GM04503 (cell line): Measurements from ENCODE around the gene TCF7L2.
A peak's percentile ranks its signal among the peaks of the same experiment; 100 is the strongest.
"Not testable (repeated sequence)": the region's sequence is repeated elsewhere in the genome, so short reads cannot be mapped to it uniquely, and the experiment has no call there.

ENCODE experiments used
- DNase-seq: peaks from one replicate; pipeline ENCODE4 v3.0.0-alpha.2; 2012; ENCODE audit warnings: low read depth

TCF7L2 gene

GRCh38 chr10:113095419-113096127 lies 145.5 kb downstream of the TCF7L2 start:
- no peak for DNase-seq

- no peak for DNase-seq
Measured at GRCh38 chr10:113096128-113096996, 146.3 kb downstream of the TCF7L2 start.

DNA sequence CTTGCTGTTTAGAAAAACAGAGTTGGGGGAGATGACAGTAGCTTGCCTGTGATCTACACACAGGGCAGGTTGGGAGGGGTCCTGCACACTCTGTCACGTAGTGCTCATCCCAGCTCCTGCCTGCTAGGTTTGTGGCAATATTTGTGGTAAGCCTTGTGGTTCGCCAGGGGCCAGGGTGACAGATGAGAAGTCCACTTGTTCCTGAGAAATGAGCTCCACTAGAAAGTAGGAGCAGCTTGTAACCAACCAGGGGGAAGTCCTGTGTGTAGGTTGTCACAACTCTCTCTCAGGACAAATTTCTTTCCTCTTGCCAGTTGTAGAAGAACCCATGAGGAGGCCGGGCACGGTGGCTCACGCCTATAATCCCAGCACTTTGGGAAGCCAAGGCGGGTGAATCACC lies 147.0 kb downstream of the TCF7L2 start:
- no peak for DNase-seq

DNA sequence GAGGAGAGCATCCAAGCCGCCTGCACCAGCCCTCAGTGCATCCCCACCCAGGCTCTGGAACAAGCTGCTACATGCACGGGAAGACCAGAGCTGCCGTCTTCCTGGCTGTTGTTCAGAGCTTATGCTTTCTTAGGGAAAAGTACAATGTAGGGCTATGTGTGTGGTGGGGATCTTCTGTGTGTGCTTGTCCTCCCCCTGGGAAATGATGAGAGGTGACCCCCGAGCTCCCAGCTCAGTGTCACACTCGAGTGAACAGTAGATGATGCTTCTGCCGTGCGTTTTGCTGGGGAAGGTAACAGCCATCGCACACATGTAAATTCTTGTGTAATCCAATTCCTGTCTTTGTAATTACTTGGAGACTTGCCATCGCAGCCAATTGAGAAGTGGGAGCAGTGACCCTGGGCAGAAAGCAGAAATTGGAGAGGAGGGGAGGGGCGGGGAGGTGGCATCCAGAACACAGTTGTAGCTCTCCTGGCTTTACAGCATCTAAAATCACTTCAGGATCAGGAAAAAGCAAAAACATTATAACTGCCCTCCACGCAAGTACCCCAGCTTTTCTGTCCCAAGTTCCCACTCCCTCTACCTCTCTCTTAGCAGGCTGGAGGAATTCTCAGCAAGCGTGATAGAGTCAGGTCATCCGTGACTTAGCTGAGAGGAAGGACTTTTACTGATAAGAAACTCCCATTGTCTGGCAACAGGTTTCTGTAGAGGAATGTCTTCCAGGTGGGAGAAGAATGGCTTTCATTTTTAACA lies 149.6 kb downstream of the TCF7L2 start:
- no peak for DNase-seq

- no peak for DNase-seq
Measured at GRCh38 chr10:113100281-113100680, 150.2 kb downstream of the TCF7L2 start.

GRCh38 chr10:113103131-113103840 lies 153.2 kb downstream of the TCF7L2 start:
- peak; percentile 77 for DNase-seq

DNA sequence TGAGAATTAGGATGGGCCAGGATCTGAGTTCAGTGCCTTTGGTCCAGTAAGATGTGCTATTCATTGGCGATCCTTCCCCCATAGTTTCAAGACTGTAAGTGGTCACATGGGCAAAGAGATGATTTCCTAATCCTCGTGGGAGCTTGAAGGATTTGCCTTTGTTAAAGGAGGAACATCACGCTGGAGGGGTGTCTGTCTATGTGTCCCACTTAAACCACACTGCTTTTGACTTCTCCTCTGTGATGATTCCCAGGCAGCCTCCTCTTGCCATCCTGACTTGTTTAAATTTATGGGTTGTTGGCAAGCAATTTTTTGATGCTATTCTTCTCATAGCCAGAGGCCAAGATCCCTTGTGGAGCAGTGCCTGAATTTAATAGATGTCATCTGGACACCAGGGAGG lies 154.0 kb downstream of the TCF7L2 start:
- peak; percentile 63 for DNase-seq

- no peak for DNase-seq
Measured at GRCh38 chr10:113108194-113108835, 158.3 kb downstream of the TCF7L2 start.

GRCh38 chr10:113108948-113109347 lies 158.9 kb downstream of the TCF7L2 start:
- no peak for DNase-seq

- not testable (repeated sequence) for DNase-seq
Measured at GRCh38 chr10:113109482-113109881, 159.4 kb downstream of the TCF7L2 start.

DNA sequence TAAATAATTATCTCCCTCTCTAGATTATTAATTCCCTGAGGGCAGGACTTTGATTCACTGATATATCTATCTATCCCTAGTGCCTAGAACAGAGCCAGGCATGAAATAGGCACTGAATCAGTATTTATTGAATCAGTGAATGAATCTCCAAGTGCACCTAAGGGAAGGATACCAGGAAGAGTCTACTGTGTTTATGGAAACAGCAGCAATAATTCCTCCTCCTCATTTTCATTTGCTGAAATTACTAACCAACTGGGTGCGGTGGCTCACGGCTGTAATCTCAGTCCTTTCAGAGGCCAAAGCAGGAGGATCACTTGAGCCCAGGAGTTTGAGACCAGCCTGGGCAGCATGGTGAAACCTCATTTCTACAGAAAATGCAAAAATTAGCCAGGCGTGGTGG lies 161.2 kb downstream of the TCF7L2 start:
- DNase-seq = no peak

DNA sequence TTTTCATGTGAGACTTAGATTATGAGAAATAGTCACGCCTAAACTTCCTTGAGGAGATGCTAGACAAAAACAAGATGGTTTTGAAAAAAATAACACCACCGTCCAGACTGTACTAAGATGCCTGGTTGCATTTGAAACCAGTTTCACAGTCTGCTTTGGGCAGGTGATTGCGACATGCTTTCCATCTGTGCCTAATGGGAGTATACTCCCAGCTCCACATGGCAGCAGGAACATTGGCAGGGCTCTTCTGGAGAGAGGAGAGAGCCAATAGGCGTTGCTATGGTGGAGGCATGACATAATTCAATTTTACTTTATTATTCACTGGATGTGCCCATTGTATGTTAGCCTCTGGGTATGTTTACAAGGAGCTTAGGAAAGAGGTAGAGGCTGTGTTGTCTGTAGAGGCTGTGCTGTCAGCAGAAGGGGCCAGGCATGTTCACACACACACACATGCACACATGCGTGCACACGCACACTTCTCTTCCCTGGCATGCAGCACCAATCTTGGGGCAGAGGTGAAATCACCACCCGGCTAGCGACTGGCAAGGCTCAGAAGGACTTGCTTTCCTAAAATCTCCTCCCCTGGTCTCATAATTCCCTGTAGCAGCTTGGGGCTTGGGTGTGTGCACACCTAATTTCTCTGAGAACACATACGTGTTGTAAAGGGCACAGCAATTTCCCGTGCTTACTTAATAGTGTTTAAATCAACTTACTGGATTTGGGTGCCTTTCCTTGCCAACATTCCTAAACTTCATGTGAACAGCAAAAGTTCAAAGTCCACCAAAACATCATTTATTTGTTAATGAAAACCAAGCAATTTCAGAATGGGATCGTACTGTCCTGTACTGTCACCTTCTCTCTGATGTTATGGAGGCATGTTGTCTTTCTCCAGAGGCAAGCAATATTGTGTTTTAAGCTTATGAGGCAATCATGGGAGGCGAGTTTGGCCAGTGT lies 162.1 kb downstream of the TCF7L2 start:
- DNase-seq = peak; percentile 56

GRCh38 chr10:113113241-113113640 lies 163.2 kb downstream of the TCF7L2 start:
- no peak for DNase-seq

DNA sequence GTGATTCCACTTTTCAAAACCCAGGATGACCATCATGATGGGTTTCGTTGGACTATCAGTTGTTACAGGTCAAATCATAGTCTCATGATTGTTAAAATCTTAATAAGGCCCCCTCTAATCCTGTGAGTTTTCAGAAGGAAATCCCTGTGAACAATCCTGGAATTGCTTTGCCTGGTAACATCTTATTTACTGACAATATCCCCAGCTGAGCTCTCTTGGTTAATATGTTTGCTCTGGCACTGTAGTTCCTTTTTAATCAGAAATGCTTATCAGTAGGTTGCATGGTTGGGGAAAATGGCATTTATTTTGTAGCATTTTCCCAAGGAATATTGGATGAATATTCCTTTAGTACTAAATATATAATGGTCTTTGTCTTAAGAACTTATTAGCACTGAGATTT lies 163.9 kb downstream of the TCF7L2 start:
- no peak for DNase-seq

- DNase-seq = no peak
Measured at GRCh38 chr10:113115556-113115955, 165.5 kb downstream of the TCF7L2 start.

DNA sequence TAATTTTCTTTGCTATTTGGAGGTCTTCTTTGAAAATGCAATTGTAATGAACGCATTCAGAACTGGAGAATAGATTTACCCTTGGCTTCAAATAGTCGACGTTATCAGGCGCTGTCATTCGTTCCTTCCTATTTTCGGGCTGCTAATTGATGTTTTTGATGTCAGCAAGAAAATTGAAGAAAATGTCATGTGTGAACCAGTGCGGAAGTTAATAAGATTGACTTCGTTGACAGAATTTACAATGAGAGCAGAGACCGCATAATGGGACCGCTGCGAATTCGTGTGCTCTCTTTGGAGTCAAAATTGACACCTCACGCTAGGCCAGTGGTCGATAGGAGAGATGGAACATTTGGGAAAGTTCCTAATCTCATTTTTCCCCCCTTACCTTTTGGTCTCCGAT lies 168.8 kb downstream of the TCF7L2 start:
- no peak for DNase-seq

GRCh38 chr10:113119801-113120200 lies 169.8 kb downstream of the TCF7L2 start:
- DNase-seq = no peak

- no peak for DNase-seq
Measured at GRCh38 chr10:113121153-113121552, 171.1 kb downstream of the TCF7L2 start.

DNA sequence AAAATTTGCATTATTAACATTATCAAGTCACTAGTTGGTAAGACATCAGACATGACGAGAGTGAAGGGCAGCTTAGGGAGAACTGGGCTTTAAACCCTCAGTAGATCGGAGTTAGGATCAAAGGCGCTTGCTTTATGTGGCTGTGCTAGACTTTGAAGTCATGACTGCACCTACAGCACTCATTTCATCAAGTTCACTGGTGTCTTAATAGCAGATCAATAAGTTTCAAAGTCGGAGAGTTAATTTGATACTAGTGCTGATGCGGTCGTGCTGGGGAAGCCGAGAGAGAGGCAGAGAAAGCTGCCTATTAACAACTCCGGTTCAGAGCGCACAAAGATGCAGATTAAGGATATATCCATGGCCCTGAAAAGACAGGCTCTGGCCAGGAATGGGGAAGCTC lies 172.9 kb downstream of the TCF7L2 start:
- DNase-seq = no peak

DNA sequence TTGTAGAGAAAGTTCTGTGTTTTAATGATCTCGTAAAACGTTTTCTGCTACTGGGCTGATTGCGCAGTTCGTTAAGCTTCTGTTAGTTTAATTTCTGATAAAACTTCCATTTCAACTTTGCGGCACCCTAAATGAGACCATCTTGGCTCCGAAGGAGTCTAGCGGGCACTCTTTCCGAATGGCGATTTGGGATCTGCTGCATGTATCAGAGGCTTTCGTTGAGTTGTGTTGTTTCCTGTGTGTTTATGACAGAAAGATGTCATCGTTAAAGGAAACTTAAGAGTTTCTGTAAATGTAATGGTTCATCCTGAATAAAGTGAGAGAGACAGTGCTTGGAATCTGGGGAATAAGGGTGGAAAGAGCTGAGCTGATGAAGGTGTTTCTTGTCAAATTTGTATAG lies 174.7 kb downstream of the TCF7L2 start:
- DNase-seq = no peak
